Stromal cell of bone marrow (primary cell): ENCODE results near the gene TPST2.
"Not testable (repeated sequence)": the region's sequence is repeated elsewhere in the genome, so short reads cannot be mapped to it uniquely, and the experiment has no call there.

Source experiments
- DNase-seq: peaks from one replicate; pipeline ENCODE4 v3.0.0-alpha.2; 2012; ENCODE audit warnings: low read depth

TPST2 gene

DNA sequence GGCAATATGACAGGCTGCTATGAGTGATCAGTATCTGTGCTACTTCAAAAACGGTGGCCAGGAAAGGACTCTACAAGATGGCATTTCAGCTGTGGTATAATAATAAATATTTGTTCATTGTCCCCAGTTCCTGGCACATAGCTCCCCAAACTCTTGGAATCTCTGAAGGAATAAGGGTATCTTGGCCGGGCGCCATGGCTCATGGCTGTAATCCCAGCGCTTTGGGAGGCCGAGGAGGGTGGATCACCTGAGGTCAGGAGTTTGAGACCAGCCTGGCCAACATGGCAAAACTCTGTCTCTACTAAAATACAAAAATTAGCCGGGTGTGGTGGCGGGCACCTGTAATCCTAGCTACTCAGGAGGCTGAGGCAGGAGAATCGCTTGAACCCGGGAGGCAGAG, 61.4 kb downstream of the TPST2 start:
- DNase-seq, result not testable (repeated sequence)

DNA sequence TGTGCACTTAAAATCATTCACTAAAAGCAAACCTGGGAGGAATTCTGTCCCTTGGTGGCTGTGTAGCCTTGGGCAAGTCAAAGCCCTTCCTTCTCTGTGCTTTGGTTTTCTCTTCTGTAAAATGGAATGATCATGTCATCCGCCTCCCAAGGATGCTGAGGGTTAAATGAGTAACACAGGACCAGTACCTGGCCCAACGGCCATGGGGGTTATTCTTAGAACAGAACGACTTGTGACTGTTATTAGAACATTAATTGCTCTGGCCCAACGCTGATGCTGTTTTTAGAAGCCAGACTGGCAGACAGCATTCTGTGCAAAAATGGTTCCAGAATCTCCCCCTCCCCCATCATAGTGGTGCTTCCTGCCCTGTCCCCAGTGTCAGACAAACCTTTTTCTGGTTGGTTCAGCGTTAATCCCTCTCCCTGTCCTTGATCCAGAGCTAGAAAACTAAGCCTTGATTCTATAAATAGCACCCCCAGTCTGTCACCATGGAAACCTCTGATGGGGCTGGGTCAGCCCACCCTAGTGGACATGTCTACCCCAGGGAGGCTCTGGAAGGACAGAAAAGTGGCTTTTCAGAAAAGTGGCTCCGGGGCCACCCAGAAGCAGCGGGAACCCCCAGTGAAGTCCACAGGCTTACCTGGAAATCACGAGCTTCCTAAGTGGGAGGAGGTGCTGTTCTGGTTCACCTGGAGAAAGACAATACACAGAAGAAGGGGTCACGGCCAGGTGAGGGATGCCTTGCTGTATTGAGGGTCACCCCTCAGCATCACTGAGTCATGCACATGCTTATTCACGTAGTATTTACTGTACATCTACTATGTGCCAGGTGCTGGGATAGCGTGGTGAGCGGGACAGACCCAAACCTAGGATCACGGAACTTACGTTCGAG, 62.1 kb downstream of the TPST2 start:
- DNase-seq, result no peak

- no peak for DNase-seq
Measured at GRCh38 chr22:26527167-26527566, 62.8 kb downstream of the TPST2 start.

GRCh38 chr22:26525946-26526564, 63.9 kb downstream of the TPST2 start:
- no peak for DNase-seq

DNA sequence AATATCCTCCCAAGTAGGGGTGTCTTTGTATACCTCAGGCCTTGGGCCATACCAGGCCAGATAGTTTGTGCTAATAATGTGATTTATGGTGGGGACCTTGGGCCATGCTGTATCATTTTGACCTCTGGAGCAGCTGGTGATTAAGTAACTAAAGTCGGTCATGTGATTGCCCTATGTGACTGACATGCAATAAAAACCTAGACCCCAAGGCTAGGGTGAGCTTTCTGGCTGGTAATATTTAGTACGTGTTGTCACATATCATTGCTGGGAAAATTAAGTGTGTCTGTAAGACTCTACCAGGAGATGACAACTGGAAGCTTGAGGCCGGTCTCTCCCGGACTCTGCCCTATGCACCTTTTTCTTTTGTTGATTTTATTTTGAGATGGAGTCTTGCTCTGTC, 65.1 kb downstream of the TPST2 start:
- no peak for DNase-seq

DNA sequence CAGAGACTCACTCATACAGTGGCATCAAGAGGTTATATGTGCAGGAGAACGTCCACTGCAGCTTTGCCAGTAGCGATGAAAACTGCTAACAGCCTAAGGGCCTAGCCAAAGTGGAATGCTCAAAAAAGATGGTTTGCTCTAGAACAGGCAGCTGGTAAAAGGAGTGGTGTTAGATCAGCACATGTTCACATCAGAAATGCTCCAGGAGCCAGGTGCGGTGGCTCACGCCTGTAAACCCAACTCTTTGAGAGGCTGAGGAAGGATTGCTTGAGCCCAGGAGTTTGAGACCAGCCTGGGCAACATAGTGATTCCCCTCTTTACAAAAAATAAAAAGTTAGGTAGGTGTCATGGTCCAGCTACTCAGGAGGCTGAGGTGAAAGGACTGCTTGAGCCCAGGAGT, 67.3 kb downstream of the TPST2 start:
- no peak for DNase-seq

GRCh38 chr22:26522012-26522411, 67.9 kb downstream of the TPST2 start:
- no peak for DNase-seq

DNA sequence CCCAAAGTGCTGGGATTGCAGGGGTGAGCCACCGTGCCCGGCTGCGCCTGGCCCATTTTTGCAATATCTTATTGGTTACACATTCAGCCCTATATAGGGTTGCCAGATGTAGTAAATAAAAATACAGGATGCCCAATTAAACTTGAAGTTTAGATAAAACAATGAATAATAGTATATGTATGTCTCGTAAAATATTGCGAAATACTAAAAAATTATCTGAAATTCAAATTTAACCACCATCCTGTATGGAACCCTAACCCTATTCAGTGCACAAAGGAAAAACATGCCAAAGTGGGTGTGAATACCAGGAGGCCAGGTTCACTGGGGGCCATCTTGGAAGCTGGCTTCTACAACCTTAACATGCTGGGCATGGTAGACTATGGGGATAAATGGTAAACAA, 72.5 kb downstream of the TPST2 start:
- no peak for DNase-seq

DNA sequence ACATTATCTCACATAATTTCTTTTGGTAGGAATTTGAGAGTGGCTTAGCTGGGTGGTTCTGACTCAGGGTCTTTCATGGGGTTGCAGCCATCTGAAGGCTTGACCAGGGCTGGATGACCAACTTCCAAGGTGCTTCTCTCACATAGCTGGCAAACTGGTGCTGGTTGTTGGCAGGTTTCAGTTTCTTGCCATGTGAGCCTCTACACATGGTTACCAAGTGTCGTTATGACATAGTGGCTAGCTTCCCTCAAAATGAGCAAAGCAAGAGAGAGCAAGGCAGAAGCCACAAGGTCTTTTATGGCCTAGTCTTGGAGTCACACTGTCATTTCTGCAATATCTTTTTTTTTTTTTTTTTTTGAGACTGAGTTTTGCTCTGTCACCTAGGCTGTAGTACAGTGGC, 73.4 kb downstream of the TPST2 start:
- DNase-seq, result no peak

DNA sequence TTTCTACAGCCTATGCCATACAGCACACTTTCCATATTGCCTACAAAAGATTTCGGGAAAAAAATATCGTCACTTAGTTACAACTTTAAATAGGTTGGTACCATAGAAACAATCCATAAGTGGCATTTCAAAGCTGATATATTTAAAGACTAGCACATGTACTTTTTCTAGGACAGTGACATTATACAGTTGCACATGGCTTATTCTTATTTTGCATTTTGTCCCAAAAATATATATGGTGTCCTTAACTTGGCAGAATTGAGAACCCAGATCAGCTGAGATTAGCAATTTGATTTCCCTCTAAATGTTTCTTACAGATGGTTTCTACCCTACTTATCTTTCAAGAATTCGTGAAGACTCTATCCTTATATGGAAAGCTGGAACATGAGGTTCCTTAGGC, 74.0 kb downstream of the TPST2 start:
- no peak for DNase-seq

DNA sequence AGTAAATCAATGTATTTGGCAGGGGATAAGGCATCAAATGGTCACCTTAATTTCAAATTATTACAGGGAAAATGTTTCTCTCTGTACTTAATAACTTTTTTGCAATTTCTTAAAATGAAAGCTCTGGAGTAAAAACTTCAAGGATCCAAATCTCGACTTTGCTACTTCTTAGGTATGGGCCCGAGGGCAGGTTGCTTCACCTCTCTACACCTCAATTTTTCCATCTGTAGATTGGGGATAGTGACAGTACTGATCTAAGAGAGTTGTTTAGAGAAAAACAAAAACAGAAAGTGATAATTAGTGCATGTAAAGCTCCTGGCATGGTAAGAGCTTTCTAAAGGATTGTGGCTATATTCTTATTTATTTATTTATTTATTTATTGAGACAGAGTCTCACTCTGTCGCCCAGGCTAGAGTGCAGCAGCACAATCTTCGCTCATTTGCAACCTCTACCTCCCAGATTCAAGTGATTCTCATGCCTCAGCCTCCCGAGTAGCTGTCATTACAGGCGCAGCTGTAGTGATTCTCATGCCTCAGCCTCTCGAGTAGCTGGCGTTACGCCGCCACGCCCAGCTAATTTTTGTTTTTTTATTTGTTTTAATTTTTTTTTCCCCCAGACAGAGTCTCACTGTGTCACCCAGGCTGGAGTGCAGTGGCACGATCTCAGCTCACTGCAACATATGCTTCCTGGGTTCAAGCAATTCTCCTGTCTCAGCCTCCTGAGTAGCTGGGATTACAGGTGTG, 75.3 kb downstream of the TPST2 start:
- DNase-seq, result no peak

DNA sequence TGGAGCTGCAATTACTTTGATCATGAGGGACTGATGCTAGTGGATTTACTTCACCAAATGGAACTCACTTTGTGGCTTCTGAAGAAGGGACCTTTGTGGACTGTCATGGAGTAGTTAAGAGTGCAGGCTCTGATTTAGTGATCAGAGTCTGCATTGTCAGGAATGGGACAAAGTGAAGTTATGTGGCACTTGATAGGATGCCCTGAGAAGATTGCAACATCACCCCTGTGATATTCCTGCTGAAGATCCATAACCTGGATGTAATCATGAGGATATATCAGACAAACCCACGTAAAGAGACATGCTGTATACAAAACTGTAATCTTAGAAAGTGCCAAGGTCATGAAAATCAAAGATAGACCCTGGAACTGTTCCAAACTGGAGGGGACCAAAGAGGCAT, 76.1 kb downstream of the TPST2 start:
- DNase-seq, result no peak

DNA sequence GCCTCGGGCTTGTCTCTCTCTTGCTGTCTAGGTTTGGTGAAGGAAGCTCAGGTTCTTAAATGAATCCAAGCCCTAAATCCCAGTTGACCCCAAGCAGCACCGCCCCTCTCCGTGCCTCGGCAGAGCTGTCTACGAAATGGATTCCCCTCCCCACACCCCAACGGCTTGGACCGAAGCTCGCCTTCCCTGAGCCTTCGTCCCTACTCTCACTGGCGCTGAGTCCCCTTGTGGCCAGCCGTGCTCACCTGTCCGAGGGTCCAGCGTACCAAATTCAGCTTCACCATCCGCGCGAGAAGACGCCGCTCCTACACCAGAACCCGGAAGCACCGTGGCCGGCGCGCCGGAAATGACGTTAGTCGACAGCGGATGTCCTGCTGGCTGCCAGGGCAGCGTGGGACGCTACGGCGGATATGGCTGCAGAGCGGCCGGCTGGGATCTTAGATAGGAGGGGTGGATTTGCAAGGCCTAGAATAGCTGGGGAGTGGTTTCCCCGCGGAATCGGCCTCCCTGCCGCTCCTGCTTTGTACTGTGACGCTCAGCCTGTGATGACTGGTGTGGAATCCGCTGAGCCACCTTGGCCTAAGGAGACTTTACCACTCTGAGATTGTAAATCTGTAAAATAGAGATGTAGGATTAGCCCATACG, 77.7 kb downstream of the TPST2 start, which contains the start of gene TFIP11:
TFIP11 (minus strand) TSS at position 325 of the 645 bp plus-strand sequence. CDS start 2,201 bp downstream, outside the sequence.
- peak; percentile 83 for DNase-seq

GRCh38 chr22:26508148-26508547, 81.8 kb downstream of the TPST2 start:
- DNase-seq, result no peak

- no peak for DNase-seq
Measured at GRCh38 chr22:26503758-26504157, 86.2 kb downstream of the TPST2 start.

GRCh38 chr22:26502688-26503561, 87.0 kb downstream of the TPST2 start:
- no peak for DNase-seq

DNA sequence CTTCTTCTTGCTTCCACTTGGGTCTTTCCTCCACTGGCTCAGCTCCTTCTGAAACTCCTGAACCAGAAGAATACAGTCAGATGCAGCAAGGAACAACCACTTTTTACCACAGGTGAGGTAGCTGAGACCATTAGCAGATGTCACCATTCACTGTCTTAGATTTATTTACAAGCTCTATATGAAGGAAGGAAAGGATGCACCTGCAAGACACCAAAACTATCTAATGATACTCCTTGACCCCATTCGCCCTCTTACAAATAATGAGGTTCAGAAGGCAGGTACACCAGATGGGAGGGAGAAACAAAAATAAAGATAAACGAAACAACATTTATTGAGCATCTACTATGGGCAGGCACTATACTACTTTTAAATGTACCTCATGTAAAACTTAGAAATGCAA, 87.9 kb downstream of the TPST2 start:
- DNase-seq, result no peak

- no peak for DNase-seq
Measured at GRCh38 chr22:26499188-26499703, 90.7 kb downstream of the TPST2 start.

DNA sequence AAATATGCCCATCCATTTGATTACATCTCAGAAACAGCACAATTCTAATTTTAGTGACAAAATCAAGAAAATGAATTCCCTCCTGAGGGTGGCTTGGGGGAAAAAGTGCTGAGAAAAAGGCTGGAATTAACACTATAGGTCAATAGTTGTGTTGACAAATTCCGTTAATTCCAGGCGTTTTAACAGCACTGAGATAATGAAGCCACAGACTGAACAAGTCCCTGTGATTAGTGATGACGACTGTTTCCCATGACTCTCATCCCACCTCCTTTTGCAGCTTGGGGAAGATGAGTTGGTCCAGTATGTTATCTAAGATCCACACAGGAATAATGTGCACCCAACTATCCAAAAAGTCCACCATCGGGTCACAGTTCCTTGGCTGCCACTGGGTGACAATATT, 93.5 kb downstream of the TPST2 start:
- DNase-seq, result no peak

DNA sequence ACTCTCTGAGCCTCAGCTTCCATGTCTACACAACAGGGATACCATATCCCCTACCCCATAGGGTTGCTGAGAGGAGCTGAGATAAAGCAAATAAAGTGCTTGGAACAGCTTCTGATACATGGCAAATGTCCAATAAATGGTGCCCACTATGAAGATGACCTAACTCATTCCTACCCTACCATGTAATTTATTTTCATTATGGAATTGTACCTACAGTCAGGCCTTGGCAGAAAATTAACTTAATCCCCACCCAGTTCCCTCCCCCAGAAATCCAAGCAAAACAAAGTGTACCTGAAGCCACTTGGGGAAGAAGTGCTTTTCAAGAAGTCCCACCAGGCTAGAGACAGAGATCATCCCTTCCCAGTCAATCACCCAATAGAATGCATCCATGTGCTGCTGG, 95.4 kb downstream of the TPST2 start:
- DNase-seq, result no peak

DNA sequence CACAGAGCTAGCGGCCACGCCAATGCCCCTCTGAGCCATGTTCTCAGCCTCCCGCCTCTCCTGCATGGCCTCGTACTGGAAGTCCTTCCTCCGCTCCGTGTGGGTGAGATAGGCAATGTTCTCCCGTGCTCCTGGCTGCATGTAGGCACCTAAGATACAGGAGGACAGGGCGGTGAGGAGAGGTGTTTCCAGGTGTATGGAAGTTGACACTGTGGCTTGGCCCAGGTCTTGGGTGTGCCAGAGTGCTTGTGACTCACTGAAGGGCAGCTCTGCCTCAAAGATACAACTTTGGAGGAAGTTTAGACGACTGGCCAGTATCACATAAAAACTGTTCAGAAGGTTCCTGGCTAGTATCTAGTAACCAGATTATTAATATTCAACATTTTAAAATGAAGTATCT, 97.7 kb downstream of the TPST2 start:
- no peak for DNase-seq
